IPS-20b (cell line): ENCODE measurements around the gene PSEN1.
"Not testable (repeated sequence)": the region's sequence is repeated elsewhere in the genome, so short reads cannot be mapped to it uniquely, and the experiment has no call there.

Experiments used
- H3K27ac ChIP-seq: one replicate; pipeline ENCODE4 v1.5.1; 2013; ENCODE audit warnings: low read length
- H3K27me3 ChIP-seq: 2 replicates; pipeline ENCODE4 v1.6.1; 2013; ENCODE audit warnings: mild to moderate bottlenecking, low read length, inconsistent platforms; ENCODE audit not compliant: insufficient read depth
- H3K36me3 ChIP-seq: 2 replicates; pipeline ENCODE4 v1.6.1; 2013; ENCODE audit warnings: low read depth, mild to moderate bottlenecking, inconsistent platforms, low read length, moderate library complexity; ENCODE audit not compliant: insufficient read depth
- H3K4me1 ChIP-seq: 2 replicates; pipeline ENCODE4 v1.6.1; 2013; ENCODE audit warnings: mild to moderate bottlenecking, control low read depth, inconsistent platforms, low read length, moderate library complexity; ENCODE audit not compliant: insufficient read depth
- H3K4me3 ChIP-seq: 2 replicates; pipeline ENCODE4 v1.5.1; 2013; ENCODE audit warnings: mild to moderate bottlenecking, low read length, inconsistent platforms
- H3K9ac ChIP-seq: 2 replicates; pipeline ENCODE4 v1.6.1; 2013; ENCODE audit warnings: low read depth, mild to moderate bottlenecking, inconsistent platforms, low read length, moderate library complexity
- H3K9me3 ChIP-seq: 2 replicates; pipeline ENCODE4 v1.6.1; 2013; ENCODE audit warnings: mild to moderate bottlenecking, low read depth, low read length, inconsistent platforms; ENCODE audit not compliant: insufficient read depth

PSEN1 gene

GRCh38 chr14:73194306-73194705 is 58.0 kb downstream of the PSEN1 start:
- H3K27me3 ChIP-seq, H3K9ac ChIP-seq, H3K9me3 ChIP-seq, H3K27ac ChIP-seq, H3K4me3 ChIP-seq: not testable (repeated sequence)
- H3K36me3 ChIP-seq = peaks cover 31% of the 10 kb centered on the region
- peaks cover 13% of the 10 kb centered on the region for H3K4me1 ChIP-seq

- peak overlapping the region; percentile 13 for H3K27ac ChIP-seq
- H3K9ac ChIP-seq = no peak overlapping the region
- H3K27me3 ChIP-seq = no peaks in the 10 kb centered on the region
- no peaks in the 10 kb centered on the region for H3K9me3 ChIP-seq
- 0 out of 2 replicates have a peak overlapping the region, but pooled peaks have one; percentile 3 for H3K4me3 ChIP-seq
- peaks cover 13% of the 10 kb centered on the region for H3K4me1 ChIP-seq
- H3K36me3 ChIP-seq = peaks cover 27% of the 10 kb centered on the region
Measured at GRCh38 chr14:73198253-73198652, 61.9 kb downstream of the PSEN1 start.

GRCh38 chr14:73203527-73203926 is 67.2 kb downstream of the PSEN1 start:
- H3K27me3 ChIP-seq = no peaks in the 10 kb centered on the region
- no peak overlapping the region for H3K4me3 ChIP-seq
- H3K27ac ChIP-seq = no peak overlapping the region
- peaks cover 5% of the 10 kb centered on the region for H3K4me1 ChIP-seq
- H3K9me3 ChIP-seq = no peaks in the 10 kb centered on the region
- H3K36me3 ChIP-seq = peaks cover 44% of the 10 kb centered on the region
- no peak overlapping the region for H3K9ac ChIP-seq

GRCh38 chr14:73207615-73208014 is 71.3 kb downstream of the PSEN1 start:
- no peak overlapping the region for H3K9ac ChIP-seq
- peaks cover 62% of the 10 kb centered on the region for H3K36me3 ChIP-seq
- H3K4me3 ChIP-seq = no peak overlapping the region
- H3K4me1 ChIP-seq = no peaks in the 10 kb centered on the region
- H3K9me3 ChIP-seq = no peaks in the 10 kb centered on the region
- no peaks in the 10 kb centered on the region for H3K27me3 ChIP-seq
- no peak overlapping the region for H3K27ac ChIP-seq

- Histone ChIP-seq H3K9me3 (no peaks in the 10 kb centered on the region), H3K27me3 (no peaks in the 10 kb centered on the region), H3K27ac (no peak overlapping the region), H3K36me3 (peaks cover 68% of the 10 kb centered on the region), H3K9ac (no peak overlapping the region), H3K4me1 (no peaks in the 10 kb centered on the region), H3K4me3 (no peak overlapping the region)
Measured at GRCh38 chr14:73208390-73208789, 72.1 kb downstream of the PSEN1 start.

GRCh38 chr14:73208846-73209245 is 72.5 kb downstream of the PSEN1 start:
- Histone ChIP-seq H3K4me3 (no peak overlapping the region), H3K27ac (no peak overlapping the region), H3K9ac (no peak overlapping the region), H3K36me3 (peaks cover 70% of the 10 kb centered on the region), H3K9me3 (no peaks in the 10 kb centered on the region), H3K27me3 (no peaks in the 10 kb centered on the region), H3K4me1 (no peaks in the 10 kb centered on the region)

GRCh38 chr14:73209953-73210352 is 73.6 kb downstream of the PSEN1 start:
- H3K27ac ChIP-seq = no peak overlapping the region
- no peaks in the 10 kb centered on the region for H3K4me1 ChIP-seq
- no peaks in the 10 kb centered on the region for H3K9me3 ChIP-seq
- no peak overlapping the region for H3K9ac ChIP-seq
- peaks cover 68% of the 10 kb centered on the region for H3K36me3 ChIP-seq
- no peak overlapping the region for H3K4me3 ChIP-seq
- no peaks in the 10 kb centered on the region for H3K27me3 ChIP-seq

- H3K27ac ChIP-seq = no peak overlapping the region
- H3K4me3 ChIP-seq = no peak overlapping the region
- H3K4me1 ChIP-seq = no peaks in the 10 kb centered on the region
- no peak overlapping the region for H3K9ac ChIP-seq
- peaks cover 61% of the 10 kb centered on the region for H3K36me3 ChIP-seq
- H3K27me3 ChIP-seq = no peaks in the 10 kb centered on the region
- no peaks in the 10 kb centered on the region for H3K9me3 ChIP-seq
Measured at GRCh38 chr14:73211251-73212040, 75.1 kb downstream of the PSEN1 start.

GRCh38 chr14:73216030-73216429 is 79.7 kb downstream of the PSEN1 start:
- Histone ChIP-seq H3K9me3 (no peaks in the 10 kb centered on the region), H3K36me3 (peaks cover 61% of the 10 kb centered on the region), H3K9ac (no peak overlapping the region), H3K27me3 (no peaks in the 10 kb centered on the region), H3K27ac (no peak overlapping the region), H3K4me3 (no peak overlapping the region), H3K4me1 (no peaks in the 10 kb centered on the region)

- no peaks in the 10 kb centered on the region for H3K27me3 ChIP-seq
- H3K9ac ChIP-seq = no peak overlapping the region
- no peak overlapping the region for H3K27ac ChIP-seq
- no peaks in the 10 kb centered on the region for H3K9me3 ChIP-seq
- H3K4me3 ChIP-seq = no peak overlapping the region
- peaks cover 58% of the 10 kb centered on the region for H3K36me3 ChIP-seq
- H3K4me1 ChIP-seq = peaks cover 4% of the 10 kb centered on the region
Measured at GRCh38 chr14:73217411-73217810, 81.1 kb downstream of the PSEN1 start.

GRCh38 chr14:73220061-73220460 is 83.8 kb downstream of the PSEN1 start:
- H3K4me3 ChIP-seq = no peak overlapping the region
- H3K9ac ChIP-seq = no peak overlapping the region
- H3K27ac ChIP-seq = no peak overlapping the region
- no peaks in the 10 kb centered on the region for H3K27me3 ChIP-seq
- no peaks in the 10 kb centered on the region for H3K9me3 ChIP-seq
- peaks cover 41% of the 10 kb centered on the region for H3K36me3 ChIP-seq
- H3K4me1 ChIP-seq = peaks cover 15% of the 10 kb centered on the region

- H3K4me3 ChIP-seq = no peak overlapping the region
- peaks cover 41% of the 10 kb centered on the region for H3K36me3 ChIP-seq
- H3K27ac ChIP-seq = no peak overlapping the region
- peaks cover 15% of the 10 kb centered on the region for H3K4me1 ChIP-seq
- no peaks in the 10 kb centered on the region for H3K27me3 ChIP-seq
- no peak overlapping the region for H3K9ac ChIP-seq
- no peaks in the 10 kb centered on the region for H3K9me3 ChIP-seq
Measured at GRCh38 chr14:73220634-73221033, 84.3 kb downstream of the PSEN1 start.
